Parathyroid adenoma (tissue), 2 donors: ENCODE data around the gene ADD3.

Source experiments
- H2AFZ ChIP-seq: fragments of 300-600 bp; sonication (generic); one replicate; pipeline ENCODE4 v1.7.0; 2017; ENCODE audit warnings: antibody characterized with exemption, mild to moderate bottlenecking
- H3K27ac ChIP-seq: fragments of 300-600 bp; sonication (generic); one replicate; pipeline ENCODE4 v1.7.0; 2017
- H3K27me3 ChIP-seq: fragments of 300-600 bp; sonication (generic); one replicate; pipeline ENCODE4 v1.7.0; 2017; ENCODE audit warnings: low read length; ENCODE audit not compliant: control insufficient read depth, insufficient read depth
- H3K36me3 ChIP-seq: fragments of 300-600 bp; sonication (generic); one replicate; pipeline ENCODE4 v1.7.0; 2017; ENCODE audit warnings: low read length; ENCODE audit not compliant: control insufficient read depth, insufficient read depth
- H3K4me1 ChIP-seq: fragments of 300-600 bp; sonication (generic); one replicate; pipeline ENCODE4 v1.7.0; 2017; ENCODE audit warnings: control low read depth
- H3K4me2 ChIP-seq: fragments of 300-600 bp; sonication (generic); one replicate; pipeline ENCODE4 v1.7.0; 2017; ENCODE audit warnings: low read length
- H3K4me3 ChIP-seq: fragments of 300-600 bp; sonication (generic); one replicate; pipeline ENCODE4 v1.7.0; 2017; ENCODE audit warnings: low read depth, low read length
- H3K79me2 ChIP-seq: fragments of 300-600 bp; sonication (generic); one replicate; pipeline ENCODE4 v1.7.0; 2017; ENCODE audit warnings: control low read depth
- H3K9ac ChIP-seq: fragments of 300-600 bp; sonication (generic); one replicate; pipeline ENCODE4 v1.7.0; 2017; ENCODE audit warnings: mild to moderate bottlenecking
- H3K9me3 ChIP-seq: fragments of 300-600 bp; sonication (generic); one replicate; pipeline ENCODE4 v1.7.0; 2017; ENCODE audit warnings: low read length; ENCODE audit not compliant: control insufficient read depth
- CTCF ChIP-seq: fragments of 300-600 bp; sonication (generic); IDR thresholded peaks from one replicate; pipeline ENCODE4 v1.7.0; 2017; ENCODE audit warnings: antibody characterized with exemption, mild to moderate bottlenecking
- donor health status: primary hyperparathyroidism.

Gene ADD3

GRCh38 chr10:110172155-110172554 is 164.4 kb downstream of the ADD3 start:
- no peaks in the 10 kb centered on the region for H3K79me2 ChIP-seq
- no peak overlapping the region for H3K27ac ChIP-seq
- H3K4me2 ChIP-seq, result no peak overlapping the region
- H3K27me3 ChIP-seq, result no peaks in the 10 kb centered on the region
- H3K9ac ChIP-seq, result no peak overlapping the region
- H3K4me3 ChIP-seq, result no peak overlapping the region
- TF ChIP-seq CTCF, result no peak
- no peaks in the 10 kb centered on the region for H3K4me1 ChIP-seq
- H3K36me3 ChIP-seq, result no peaks in the 10 kb centered on the region
- H2AFZ ChIP-seq, result no peak overlapping the region
- no peaks in the 10 kb centered on the region for H3K9me3 ChIP-seq

- no peak overlapping the region for H3K4me3 ChIP-seq
- no peak overlapping the region for H3K4me2 ChIP-seq
- no peaks in the 10 kb centered on the region for H3K79me2 ChIP-seq
- no peaks in the 10 kb centered on the region for H3K9me3 ChIP-seq
- no peak overlapping the region for H3K9ac ChIP-seq
- H3K27me3 ChIP-seq, result no peaks in the 10 kb centered on the region
- no peak overlapping the region for H3K27ac ChIP-seq
- H2AFZ ChIP-seq, result no peak overlapping the region
- H3K36me3 ChIP-seq, result no peaks in the 10 kb centered on the region
- no peaks in the 10 kb centered on the region for H3K4me1 ChIP-seq
- TF ChIP-seq CTCF, result no peak
Measured at GRCh38 chr10:110174201-110174600, 166.4 kb downstream of the ADD3 start.

- Histone ChIP-seq H3K27ac (no peak overlapping the region), H3K79me2 (no peaks in the 10 kb centered on the region), H3K27me3 (no peaks in the 10 kb centered on the region), H3K36me3 (no peaks in the 10 kb centered on the region), H3K4me3 (no peak overlapping the region), H2AFZ (no peak overlapping the region), H3K4me1 (no peaks in the 10 kb centered on the region), H3K9ac (no peak overlapping the region), H3K9me3 (no peaks in the 10 kb centered on the region), H3K4me2 (no peak overlapping the region)
- no peak for TF ChIP-seq CTCF
Measured at GRCh38 chr10:110174816-110175215, 167.0 kb downstream of the ADD3 start.

- Histone ChIP-seq H3K4me1 (no peaks in the 10 kb centered on the region), H3K36me3 (no peaks in the 10 kb centered on the region), H3K4me3 (no peak overlapping the region), H3K9ac (no peak overlapping the region), H3K27ac (no peak overlapping the region), H3K79me2 (no peaks in the 10 kb centered on the region), H3K9me3 (no peaks in the 10 kb centered on the region), H3K4me2 (no peak overlapping the region), H3K27me3 (no peaks in the 10 kb centered on the region), H2AFZ (no peak overlapping the region)
- TF ChIP-seq CTCF, result no peak
Measured at GRCh38 chr10:110175406-110175805, 167.6 kb downstream of the ADD3 start.

GRCh38 chr10:110176141-110177030 is 168.6 kb downstream of the ADD3 start:
- Histone ChIP-seq H2AFZ (no peak overlapping the region), H3K79me2 (no peaks in the 10 kb centered on the region), H3K4me3 (no peak overlapping the region), H3K4me2 (no peak overlapping the region), H3K27ac (no peak overlapping the region), H3K36me3 (no peaks in the 10 kb centered on the region), H3K27me3 (no peaks in the 10 kb centered on the region), H3K9me3 (no peaks in the 10 kb centered on the region), H3K9ac (no peak overlapping the region), H3K4me1 (no peaks in the 10 kb centered on the region)
- no peak for TF ChIP-seq CTCF
